Liver (tissue), 9 donors: ENCODE data around the gene DAG1. TPM values are rescaled to one million over a fixed set of nuclear protein-coding genes. Genes with fewer than 3 reads are reported as not detected.

Experiments used
- DNase-seq: peaks from one replicate; pipeline ENCODE4 v3.0.0-alpha.2; 2017; ENCODE audit warnings: low spot score
- H3K27ac ChIP-seq, 2 donors: one replicate each; pipeline ENCODE4 v1.7.0; 2013; ENCODE audit warnings: inconsistent platforms in 2 of 2, low read length in 2 of 2, control low read depth in 1 of 2, low read depth in 1 of 2, mild to moderate bottlenecking in 1 of 2
- H3K27me3 ChIP-seq, 4 donors: one replicate each; pipeline versions ENCODE4 v1.6.1 to v1.7.0; 2013; ENCODE audit warnings: low read length in 3 of 4, inconsistent platforms in 1 of 4, mild to moderate bottlenecking in 1 of 4, moderate library complexity in 1 of 4; ENCODE audit not compliant: control insufficient read depth in 4 of 4, insufficient read depth in 4 of 4
- H3K36me3 ChIP-seq, 4 donors: one replicate each; pipeline versions ENCODE4 v1.6.1 to v1.7.0; 2013; ENCODE audit warnings: low read length in 3 of 4, mild to moderate bottlenecking in 3 of 4, low read depth in 1 of 4, moderate library complexity in 1 of 4; ENCODE audit not compliant: control insufficient read depth in 4 of 4, insufficient read depth in 3 of 4
- H3K4me1 ChIP-seq, 4 donors: one replicate each; pipeline versions ENCODE4 v1.6.1 to v1.7.0; 2013; ENCODE audit warnings: low read length in 3 of 4, mild to moderate bottlenecking in 3 of 4, moderate library complexity in 1 of 4; ENCODE audit not compliant: control insufficient read depth in 4 of 4, insufficient read depth in 4 of 4
- H3K4me3 ChIP-seq, 3 donors: one replicate each; pipeline versions ENCODE4 v1.6.1 to v1.7.0; 2013; ENCODE audit warnings: low read length in 3 of 3, control low read depth in 1 of 3, low read depth in 1 of 3, mild to moderate bottlenecking in 1 of 3
- H3K9ac ChIP-seq, 2 donors: one replicate each; pipeline ENCODE4 v1.7.0; 2013; ENCODE audit warnings: low read length in 2 of 2, mild to moderate bottlenecking in 2 of 2, moderate library complexity in 2 of 2, control low read depth in 1 of 2, low read depth in 1 of 2
- H3K9me3 ChIP-seq, 4 donors: one replicate each; pipeline versions ENCODE4 v1.6.1 to v1.7.0; 2013; ENCODE audit warnings: low read length in 3 of 4; ENCODE audit not compliant: control insufficient read depth in 4 of 4
- EGR1 ChIP-seq, 2 donors: IDR thresholded peaks; 2 replicates each; pipeline ENCODE4 v1.6.1; 2016 to 2018; ENCODE audit warnings: antibody characterized with exemption in 2 of 2, low read depth in 2 of 2
- FOXA1 ChIP-seq: IDR thresholded peaks from 2 replicates; pipeline ENCODE4 v1.6.1; 2016; ENCODE audit warnings: antibody characterized with exemption
- FOXA2 ChIP-seq: IDR thresholded peaks from 2 replicates; pipeline ENCODE4 v1.6.1; 2016; ENCODE audit warnings: antibody characterized with exemption
- GABPA ChIP-seq, 2 donors: IDR thresholded peaks in 1 of 2; conservative IDR thresholded peaks in 1 of 2; 2 replicates each; pipeline ENCODE4 v1.6.1; 2016; ENCODE audit warnings: antibody characterized with exemption in 2 of 2, mild to moderate bottlenecking in 1 of 2, moderate library complexity in 1 of 2
- HNF4A ChIP-seq, 2 donors: conservative IDR thresholded peaks; 2 replicates each; pipeline ENCODE4 v1.6.1; 2016; ENCODE audit warnings: antibody characterized with exemption in 2 of 2, mild to moderate bottlenecking in 2 of 2
- HNF4G ChIP-seq: IDR thresholded peaks from 2 replicates; pipeline ENCODE4 v1.6.1; 2016; ENCODE audit warnings: antibody characterized with exemption
- JUND ChIP-seq, 2 donors: IDR thresholded peaks; 2 replicates each; pipeline ENCODE4 v1.6.1; 2016; ENCODE audit warnings: antibody characterized with exemption in 2 of 2
- NR2F2 ChIP-seq: IDR thresholded peaks from 2 replicates; pipeline ENCODE4 v1.6.1; 2016; ENCODE audit warnings: antibody characterized with exemption
- RAD21 ChIP-seq, 2 donors: IDR thresholded peaks; 2 replicates each; pipeline ENCODE4 v1.6.1; 2016; ENCODE audit warnings: antibody characterized with exemption in 2 of 2, mild to moderate bottlenecking in 2 of 2
- RXRA ChIP-seq, 2 donors: IDR thresholded peaks; 2 replicates each; pipeline ENCODE4 v1.6.1; 2017 to 2018; ENCODE audit warnings: antibody characterized with exemption in 2 of 2, mild to moderate bottlenecking in 1 of 2
- SP1 ChIP-seq: IDR thresholded peaks from 2 replicates; pipeline ENCODE4 v1.6.1; 2018; ENCODE audit warnings: antibody characterized with exemption, mild to moderate bottlenecking
- TAF1 ChIP-seq: conservative IDR thresholded peaks from 2 replicates; pipeline ENCODE4 v1.6.1; 2016; ENCODE audit warnings: antibody characterized with exemption, mild to moderate bottlenecking
- YY1 ChIP-seq: IDR thresholded peaks from 2 replicates; pipeline ENCODE4 v1.6.1; 2016; ENCODE audit warnings: antibody characterized with exemption, mild to moderate bottlenecking
- WGBS: extraction: QIAGEN DNeasy Blood & Tissue Kit; methylation state at CpG from one replicate; pipeline ENCODE4 v1.1.7; 2013; 5-methylcytosine and 5-hydroxymethylcytosine counted together
- polyA plus RNA-seq, 2 donors: library from polyadenylated mRNA; stranded (reverse) in 1 of 2; unstranded in 1 of 2; fragments of 200-250 nt in 1 of 2; fragments of >200 nt in 1 of 2; fragmentation: Nextera tagmentation in 1 of 2; extraction: Ambion mirVana in 1 of 2; gene quantifications; one replicate each; pipeline versions ENCODE4 v1.2.1 to v1.2.3, GENCODE V29; 2013 to 2015
- total RNA-seq, 2 donors: library from RNA; depleted of rRNA; stranded (reverse); fragments of >200 nt; gene quantifications; one replicate each; pipeline ENCODE4 v1.2.3, GENCODE V29; 2014
- TF ChIP-seq, protein P1 (sequence below): IDR thresholded peaks from 2 replicates; pipeline ENCODE4 v1.6.1; 2016; ENCODE audit warnings: antibody characterized with exemption
- TF ChIP-seq, protein P2 (sequence below): IDR thresholded peaks from 2 replicates; pipeline ENCODE4 v1.6.1; 2016; ENCODE audit warnings: antibody characterized with exemption, mild to moderate bottlenecking
- TF ChIP-seq, protein P3 (sequence below): IDR thresholded peaks from 2 replicates; pipeline ENCODE4 v1.6.1; 2016; ENCODE audit warnings: antibody characterized with exemption
- TF ChIP-seq, protein P4 (sequence below): IDR thresholded peaks from 2 replicates; pipeline ENCODE4 v1.6.1; 2016; ENCODE audit warnings: antibody characterized with exemption
- TF ChIP-seq, protein P5 (sequence below): fragments of 150-350 bp; IDR thresholded peaks from 2 replicates; pipeline ENCODE4 v1.5.1; 2017; ENCODE audit warnings: improper control_type of control experiment, low read depth, low read length; ENCODE audit not compliant: missing input control
- donor health status: healthy.
- donor health status: healthy.
- donor health status: healthy.
- donor health status: healthy.
- donor health status: healthy.

Gene DAG1
- total and polyA plus RNA-seq, 4 donors: 12.1 to 54.4 (median 28.5) TPM

DNA sequence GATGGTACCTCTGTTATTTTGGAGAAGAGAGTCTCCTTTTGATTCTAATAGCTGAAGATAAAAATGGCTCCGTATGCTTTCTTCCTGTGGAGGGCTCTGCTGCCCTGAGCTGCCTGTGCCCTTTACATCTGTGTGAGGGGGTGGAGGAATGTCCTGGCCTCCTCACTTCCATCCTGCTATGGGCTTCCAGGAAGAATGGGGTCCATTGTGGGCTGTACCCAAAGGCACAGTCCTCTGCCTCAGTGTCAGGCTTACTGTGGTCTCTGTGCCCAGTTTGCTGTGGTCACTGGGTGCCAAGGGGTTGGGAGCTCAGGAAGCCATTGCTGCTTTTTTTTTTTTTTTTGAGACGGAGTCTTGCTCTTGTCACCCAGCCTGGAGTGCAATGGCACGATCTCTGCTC lies 14.4 kb downstream of the DAG1 start:
- Histone ChIP-seq H3K36me3 (peaks cover 0 to 5% (median 0%) of the 10 kb centered on the region in 4 donors), H3K4me3 (no peak overlapping the region), H3K9ac (no peak overlapping the region), H3K27ac (no peak overlapping the region), H3K4me1 (peaks cover 0 to 2% (median 0%) of the 10 kb centered on the region in 4 donors), H3K27me3 (no peaks in the 10 kb centered on the region), H3K9me3 (no peaks in the 10 kb centered on the region)
- DNase-seq: no peak
- WGBS: 93% methylated on average over 3 of the region's 3 CpGs
- no peak for TF ChIP-seq GABPA (IDR thresholded peaks at IDR 0.05 in 1 of 2, conservative IDR thresholded peaks at IDR 0.05 in 1 of 2)
- no peak for TF ChIP-seq JUND (IDR thresholded peaks at IDR 0.05)
- no peak for TF ChIP-seq HNF4G
- no peak for TF ChIP-seq TAF1
- TF ChIP-seq, protein P1, sequence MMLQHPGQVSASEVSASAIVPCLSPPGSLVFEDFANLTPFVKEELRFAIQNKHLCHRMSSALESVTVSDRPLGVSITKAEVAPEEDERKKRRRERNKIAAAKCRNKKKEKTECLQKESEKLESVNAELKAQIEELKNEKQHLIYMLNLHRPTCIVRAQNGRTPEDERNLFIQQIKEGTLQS: no peak
- no peak for TF ChIP-seq RAD21 (IDR thresholded peaks at IDR 0.05)
- no peak for TF ChIP-seq SP1
- TF ChIP-seq, protein P2, sequence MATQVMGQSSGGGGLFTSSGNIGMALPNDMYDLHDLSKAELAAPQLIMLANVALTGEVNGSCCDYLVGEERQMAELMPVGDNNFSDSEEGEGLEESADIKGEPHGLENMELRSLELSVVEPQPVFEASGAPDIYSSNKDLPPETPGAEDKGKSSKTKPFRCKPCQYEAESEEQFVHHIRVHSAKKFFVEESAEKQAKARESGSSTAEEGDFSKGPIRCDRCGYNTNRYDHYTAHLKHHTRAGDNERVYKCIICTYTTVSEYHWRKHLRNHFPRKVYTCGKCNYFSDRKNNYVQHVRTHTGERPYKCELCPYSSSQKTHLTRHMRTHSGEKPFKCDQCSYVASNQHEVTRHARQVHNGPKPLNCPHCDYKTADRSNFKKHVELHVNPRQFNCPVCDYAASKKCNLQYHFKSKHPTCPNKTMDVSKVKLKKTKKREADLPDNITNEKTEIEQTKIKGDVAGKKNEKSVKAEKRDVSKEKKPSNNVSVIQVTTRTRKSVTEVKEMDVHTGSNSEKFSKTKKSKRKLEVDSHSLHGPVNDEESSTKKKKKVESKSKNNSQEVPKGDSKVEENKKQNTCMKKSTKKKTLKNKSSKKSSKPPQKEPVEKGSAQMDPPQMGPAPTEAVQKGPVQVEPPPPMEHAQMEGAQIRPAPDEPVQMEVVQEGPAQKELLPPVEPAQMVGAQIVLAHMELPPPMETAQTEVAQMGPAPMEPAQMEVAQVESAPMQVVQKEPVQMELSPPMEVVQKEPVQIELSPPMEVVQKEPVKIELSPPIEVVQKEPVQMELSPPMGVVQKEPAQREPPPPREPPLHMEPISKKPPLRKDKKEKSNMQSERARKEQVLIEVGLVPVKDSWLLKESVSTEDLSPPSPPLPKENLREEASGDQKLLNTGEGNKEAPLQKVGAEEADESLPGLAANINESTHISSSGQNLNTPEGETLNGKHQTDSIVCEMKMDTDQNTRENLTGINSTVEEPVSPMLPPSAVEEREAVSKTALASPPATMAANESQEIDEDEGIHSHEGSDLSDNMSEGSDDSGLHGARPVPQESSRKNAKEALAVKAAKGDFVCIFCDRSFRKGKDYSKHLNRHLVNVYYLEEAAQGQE: no peak
- TF ChIP-seq, protein P3, sequence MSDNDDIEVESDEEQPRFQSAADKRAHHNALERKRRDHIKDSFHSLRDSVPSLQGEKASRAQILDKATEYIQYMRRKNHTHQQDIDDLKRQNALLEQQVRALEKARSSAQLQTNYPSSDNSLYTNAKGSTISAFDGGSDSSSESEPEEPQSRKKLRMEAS: no peak
- TF ChIP-seq EGR1 (IDR thresholded peaks at IDR 0.05; ENCODE audit: low read depth in 2 of 2): no peak
- TF ChIP-seq YY1: no peak

DNA sequence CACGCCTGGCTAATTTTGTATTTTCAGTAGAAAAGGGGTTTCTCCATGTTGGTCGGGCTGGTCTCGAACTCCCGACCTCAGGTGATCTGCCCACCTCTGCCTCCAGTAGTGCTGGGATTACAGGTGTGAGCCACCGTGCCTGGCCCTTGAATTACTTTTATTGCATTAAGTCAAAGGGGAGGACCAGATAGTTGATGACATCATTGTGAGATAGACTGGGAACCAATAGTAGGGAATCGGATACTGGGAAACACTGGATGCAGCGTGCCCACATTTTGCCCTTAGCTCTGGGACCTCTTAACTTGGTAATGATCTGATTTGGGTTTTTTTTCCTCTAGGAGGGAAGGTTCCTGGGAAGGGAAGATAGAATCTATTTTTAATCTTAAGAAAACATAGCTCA lies 19.2 kb downstream of the DAG1 start:
- Histone ChIP-seq H3K27me3 (no peaks in the 10 kb centered on the region), H3K4me3 (no peak overlapping the region), H3K36me3 (peaks cover 0 to 4% (median under 1%) of the 10 kb centered on the region in 4 donors), H3K9ac (no peak overlapping the region), H3K27ac (no peak overlapping the region), H3K4me1 (peaks cover 0 to 3% (median 0%) of the 10 kb centered on the region in 4 donors), H3K9me3 (no peaks in the 10 kb centered on the region)
- no peak for TF ChIP-seq GABPA (IDR thresholded peaks at IDR 0.05 in 1 of 2, conservative IDR thresholded peaks at IDR 0.05 in 1 of 2)
- TF ChIP-seq RAD21 (IDR thresholded peaks at IDR 0.05): no peak
- TF ChIP-seq FOXA1: no peak
- TF ChIP-seq HNF4A (conservative IDR thresholded peaks at IDR 0.05): no peak
- TF ChIP-seq SP1: no peak
- TF ChIP-seq EGR1 (IDR thresholded peaks at IDR 0.05; ENCODE audit: low read depth in 2 of 2): no peak
- no peak for TF ChIP-seq TAF1
- TF ChIP-seq, protein P4, sequence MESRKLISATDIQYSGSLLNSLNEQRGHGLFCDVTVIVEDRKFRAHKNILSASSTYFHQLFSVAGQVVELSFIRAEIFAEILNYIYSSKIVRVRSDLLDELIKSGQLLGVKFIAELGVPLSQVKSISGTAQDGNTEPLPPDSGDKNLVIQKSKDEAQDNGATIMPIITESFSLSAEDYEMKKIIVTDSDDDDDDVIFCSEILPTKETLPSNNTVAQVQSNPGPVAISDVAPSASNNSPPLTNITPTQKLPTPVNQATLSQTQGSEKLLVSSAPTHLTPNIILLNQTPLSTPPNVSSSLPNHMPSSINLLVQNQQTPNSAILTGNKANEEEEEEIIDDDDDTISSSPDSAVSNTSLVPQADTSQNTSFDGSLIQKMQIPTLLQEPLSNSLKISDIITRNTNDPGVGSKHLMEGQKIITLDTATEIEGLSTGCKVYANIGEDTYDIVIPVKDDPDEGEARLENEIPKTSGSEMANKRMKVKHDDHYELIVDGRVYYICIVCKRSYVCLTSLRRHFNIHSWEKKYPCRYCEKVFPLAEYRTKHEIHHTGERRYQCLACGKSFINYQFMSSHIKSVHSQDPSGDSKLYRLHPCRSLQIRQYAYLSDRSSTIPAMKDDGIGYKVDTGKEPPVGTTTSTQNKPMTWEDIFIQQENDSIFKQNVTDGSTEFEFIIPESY: no peak
- TF ChIP-seq YY1: no peak
- no peak for TF ChIP-seq NR2F2
- TF ChIP-seq, protein P5, sequence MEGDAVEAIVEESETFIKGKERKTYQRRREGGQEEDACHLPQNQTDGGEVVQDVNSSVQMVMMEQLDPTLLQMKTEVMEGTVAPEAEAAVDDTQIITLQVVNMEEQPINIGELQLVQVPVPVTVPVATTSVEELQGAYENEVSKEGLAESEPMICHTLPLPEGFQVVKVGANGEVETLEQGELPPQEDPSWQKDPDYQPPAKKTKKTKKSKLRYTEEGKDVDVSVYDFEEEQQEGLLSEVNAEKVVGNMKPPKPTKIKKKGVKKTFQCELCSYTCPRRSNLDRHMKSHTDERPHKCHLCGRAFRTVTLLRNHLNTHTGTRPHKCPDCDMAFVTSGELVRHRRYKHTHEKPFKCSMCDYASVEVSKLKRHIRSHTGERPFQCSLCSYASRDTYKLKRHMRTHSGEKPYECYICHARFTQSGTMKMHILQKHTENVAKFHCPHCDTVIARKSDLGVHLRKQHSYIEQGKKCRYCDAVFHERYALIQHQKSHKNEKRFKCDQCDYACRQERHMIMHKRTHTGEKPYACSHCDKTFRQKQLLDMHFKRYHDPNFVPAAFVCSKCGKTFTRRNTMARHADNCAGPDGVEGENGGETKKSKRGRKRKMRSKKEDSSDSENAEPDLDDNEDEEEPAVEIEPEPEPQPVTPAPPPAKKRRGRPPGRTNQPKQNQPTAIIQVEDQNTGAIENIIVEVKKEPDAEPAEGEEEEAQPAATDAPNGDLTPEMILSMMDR: no peak
- no peak for TF ChIP-seq HNF4G
- TF ChIP-seq, protein P2: no peak
- no peak for TF ChIP-seq FOXA2
- TF ChIP-seq RXRA (IDR thresholded peaks at IDR 0.05): no peak
- no peak for DNase-seq
- WGBS: 95% methylated on average over 7 of the region's 7 CpGs
